C4-2B (cell line): ENCODE results near the gene NELL1.

Experiments
- H3K27ac ChIP-seq: fragments of 450-650 bp; 2 replicates; pipeline ENCODE4 v1.5.1; 2017
- ZFX ChIP-seq: fragments of 450-650 bp; IDR thresholded peaks from 2 replicates; pipeline ENCODE4 v1.6.1; 2017
- TF ChIP-seq, protein P1 (sequence below): fragments of 450-650 bp; conservative IDR thresholded peaks from 2 replicates; pipeline ENCODE4 v1.5.1; 2017; ENCODE audit warnings: mild to moderate bottlenecking

NELL1 gene

DNA sequence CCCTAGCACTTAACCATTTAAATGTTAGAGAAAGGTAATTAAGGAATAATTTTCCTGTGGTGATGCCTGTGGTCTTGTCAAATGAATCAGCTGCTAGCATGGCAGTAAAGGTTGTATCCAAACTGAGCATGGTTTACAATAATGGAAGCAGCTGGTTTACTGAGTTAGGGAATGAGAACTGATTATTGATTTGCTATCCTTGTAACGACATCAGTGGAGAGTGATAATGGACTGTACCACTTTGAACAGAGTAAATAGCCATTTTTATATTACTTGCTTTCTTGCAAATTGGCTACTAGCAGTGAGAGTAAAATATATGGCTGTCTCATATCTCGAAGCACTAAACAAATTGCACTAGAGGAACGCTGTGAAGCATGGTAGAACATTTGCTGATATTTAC is 934.5 kb downstream of the NELL1 start:
- H3K27ac ChIP-seq, result no peak overlapping the region
- no peak for TF ChIP-seq ZFX
- TF ChIP-seq, protein P1, sequence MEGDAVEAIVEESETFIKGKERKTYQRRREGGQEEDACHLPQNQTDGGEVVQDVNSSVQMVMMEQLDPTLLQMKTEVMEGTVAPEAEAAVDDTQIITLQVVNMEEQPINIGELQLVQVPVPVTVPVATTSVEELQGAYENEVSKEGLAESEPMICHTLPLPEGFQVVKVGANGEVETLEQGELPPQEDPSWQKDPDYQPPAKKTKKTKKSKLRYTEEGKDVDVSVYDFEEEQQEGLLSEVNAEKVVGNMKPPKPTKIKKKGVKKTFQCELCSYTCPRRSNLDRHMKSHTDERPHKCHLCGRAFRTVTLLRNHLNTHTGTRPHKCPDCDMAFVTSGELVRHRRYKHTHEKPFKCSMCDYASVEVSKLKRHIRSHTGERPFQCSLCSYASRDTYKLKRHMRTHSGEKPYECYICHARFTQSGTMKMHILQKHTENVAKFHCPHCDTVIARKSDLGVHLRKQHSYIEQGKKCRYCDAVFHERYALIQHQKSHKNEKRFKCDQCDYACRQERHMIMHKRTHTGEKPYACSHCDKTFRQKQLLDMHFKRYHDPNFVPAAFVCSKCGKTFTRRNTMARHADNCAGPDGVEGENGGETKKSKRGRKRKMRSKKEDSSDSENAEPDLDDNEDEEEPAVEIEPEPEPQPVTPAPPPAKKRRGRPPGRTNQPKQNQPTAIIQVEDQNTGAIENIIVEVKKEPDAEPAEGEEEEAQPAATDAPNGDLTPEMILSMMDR, result no peak

DNA sequence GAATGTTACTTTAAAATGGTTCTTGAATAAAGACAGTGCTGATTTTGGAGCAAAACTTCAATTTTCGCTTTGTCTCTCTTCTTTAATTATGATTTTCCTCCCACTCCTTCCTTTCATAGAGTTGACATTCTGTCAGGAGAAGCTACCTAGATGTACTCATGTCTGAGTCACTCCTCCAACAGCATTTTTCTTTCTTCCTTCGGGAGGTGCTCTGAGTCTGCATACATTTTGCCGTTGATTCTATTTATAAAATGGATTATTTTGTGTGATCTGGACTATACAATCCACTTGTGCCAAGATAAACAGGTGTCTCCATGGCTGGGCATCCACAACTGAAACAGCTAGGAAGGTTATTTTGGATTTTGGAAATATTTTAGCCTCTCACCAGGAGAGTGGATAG is 935.2 kb downstream of the NELL1 start:
- TF ChIP-seq ZFX, result no peak
- TF ChIP-seq, protein P1, result no peak
- H3K27ac ChIP-seq, result no peak overlapping the region

DNA sequence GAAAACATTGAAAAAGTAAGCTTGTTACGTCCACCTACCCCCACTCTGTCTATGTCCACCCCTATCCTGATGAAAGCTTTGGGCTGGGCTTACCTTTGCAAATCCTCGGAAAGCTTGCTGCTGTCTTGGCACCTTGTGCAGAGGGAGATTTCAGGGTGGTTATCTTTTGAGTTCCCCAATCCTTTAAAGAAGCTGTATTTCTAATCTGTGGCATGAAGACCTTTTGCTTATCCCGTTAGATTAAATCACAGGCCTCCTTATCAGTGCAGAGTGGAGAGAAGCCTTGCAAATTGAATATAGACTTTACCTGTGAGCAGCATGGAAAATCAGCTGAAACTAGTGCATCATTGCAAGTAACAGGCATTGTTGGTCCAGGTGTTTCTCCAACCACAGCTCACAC is 942.9 kb downstream of the NELL1 start:
- no peak for TF ChIP-seq ZFX
- TF ChIP-seq, protein P1, result no peak
- no peak overlapping the region for H3K27ac ChIP-seq

DNA sequence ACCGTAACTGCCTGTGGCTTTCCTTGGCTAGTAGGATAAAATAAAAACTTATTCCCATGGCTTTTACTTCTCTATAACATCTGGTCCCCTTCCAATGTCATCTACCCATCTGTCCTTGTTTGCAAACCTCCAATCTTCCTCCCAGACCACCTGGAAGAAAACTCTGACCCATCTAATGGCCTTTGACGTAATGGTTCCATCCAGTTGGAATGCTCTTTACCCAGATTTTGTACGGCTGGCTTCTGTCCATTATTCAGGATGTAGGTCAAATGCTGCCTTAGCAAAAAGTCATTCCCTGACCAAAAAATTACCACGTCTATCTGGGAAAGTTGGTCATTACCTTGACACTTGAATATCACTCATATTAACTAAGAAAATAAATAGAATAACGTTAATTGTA is 945.6 kb downstream of the NELL1 start:
- H3K27ac ChIP-seq, result no peak overlapping the region
- TF ChIP-seq, protein P1, result no peak
- no peak for TF ChIP-seq ZFX

DNA sequence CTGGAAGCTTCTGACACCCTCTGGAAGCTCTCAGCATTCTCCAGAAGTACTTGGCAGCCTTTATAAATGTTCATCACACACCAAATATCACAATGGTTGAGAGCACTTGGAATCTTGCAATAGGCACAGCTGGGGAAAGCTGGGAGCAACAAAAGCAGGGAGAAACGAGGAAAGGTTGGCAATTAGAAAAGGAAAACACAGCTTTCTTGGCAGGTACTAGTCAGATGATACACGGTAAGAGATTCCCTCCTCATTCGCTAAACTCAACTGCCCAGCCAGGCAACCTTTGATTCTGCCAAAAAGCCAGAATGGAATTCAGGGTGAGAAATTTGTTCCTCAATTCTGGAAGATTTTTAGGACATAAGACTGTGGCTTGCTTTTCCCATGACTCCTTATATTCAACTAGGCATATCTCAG is 946.6 kb downstream of the NELL1 start:
- TF ChIP-seq, protein P1, result no peak
- TF ChIP-seq ZFX, result no peak
- no peak overlapping the region for H3K27ac ChIP-seq

DNA sequence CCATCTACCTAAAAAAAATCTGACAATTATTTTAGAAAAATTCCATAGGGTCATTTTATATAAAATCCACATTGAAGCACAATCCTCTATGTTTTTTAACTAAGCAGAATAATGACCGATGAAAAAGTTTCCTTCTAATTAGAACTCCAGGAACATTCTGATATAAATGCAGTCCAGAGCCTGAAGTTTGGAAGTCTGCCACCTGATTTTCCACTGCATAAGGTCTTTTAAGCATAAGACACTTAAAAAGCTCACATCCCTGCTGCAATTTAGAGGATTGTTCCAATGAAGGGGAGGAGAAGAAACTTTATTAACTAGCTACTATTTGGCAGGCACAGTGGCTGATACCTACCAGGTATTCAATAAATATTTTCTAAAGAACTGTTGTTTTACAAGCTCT is 953.2 kb downstream of the NELL1 start:
- TF ChIP-seq, protein P1, result no peak
- H3K27ac ChIP-seq, result no peak overlapping the region

DNA sequence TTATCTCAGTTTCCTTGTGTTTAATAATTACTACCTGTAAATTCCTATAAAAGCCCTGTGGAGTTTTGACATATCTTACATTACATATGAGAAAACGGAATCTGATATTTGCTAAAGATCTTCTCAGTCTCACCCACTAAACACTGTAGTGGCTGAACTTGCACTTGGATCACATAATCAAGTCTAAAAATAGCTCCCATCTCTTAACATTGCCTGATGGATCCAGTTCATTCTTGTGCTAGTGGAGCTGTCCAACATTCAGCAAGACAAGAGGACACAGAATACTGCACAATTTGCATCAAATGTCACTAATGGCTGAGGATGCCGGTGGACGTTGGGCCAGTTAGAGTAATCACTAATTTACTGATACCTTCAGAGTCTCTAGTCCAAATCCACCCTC is 953.6 kb downstream of the NELL1 start:
- TF ChIP-seq ZFX, result no peak
- TF ChIP-seq, protein P1, result no peak

More for the DNA sequence above, 953.6 kb downstream of the NELL1 start:
- H3K27ac ChIP-seq, result no peak overlapping the region
